B cell (primary cell): Measurements from ENCODE around the gene POP4. TPM values are rescaled to one million over a fixed set of nuclear protein-coding genes. Genes with fewer than 3 reads are reported as not detected.

Experiments used
- ATAC-seq: fragments of 200-7000 bp; cut with Tn5 transposase; one replicate; pipeline ENCODE4 v1.10.0; 2021; ENCODE audit warnings: low read depth, mild to moderate bottlenecking, moderate number of reproducible peaks, moderate library complexity
- CTCF ChIA-PET: fragments of 350-600 bp; sonication (Branson Sonifier 250); formaldehyde crosslinking; loops from one replicate; lab custom pipeline; 2021; ENCODE audit warnings: antibody characterized with exemption, inconsistent platforms; lab: Charles Lee
- POLR2A ChIA-PET: fragments of 350-600 bp; sonication (Branson Sonifier 250); formaldehyde crosslinking; loops from one replicate; lab custom pipeline; 2021; ENCODE audit warnings: antibody characterized with exemption; lab: Charles Lee
- DNase-seq: peaks from one replicate; pipeline ENCODE4 v3.0.0; 2013
- H2AFZ ChIP-seq: 2 replicates; pipeline ENCODE4 v1.6.1; 2012; ENCODE audit warnings: mild to moderate bottlenecking, low read depth, low read length; ENCODE audit not compliant: insufficient read depth, poor library complexity, severe bottlenecking
- H3K27ac ChIP-seq, 2 donors: 1 replicate in 1 of 2; 2 replicates in 1 of 2; pipeline ENCODE4 v1.5.1; 2012 to 2013; ENCODE audit warnings: low read length in 2 of 2, mild to moderate bottlenecking in 2 of 2, moderate library complexity in 1 of 2
- H3K27me3 ChIP-seq, 4 experiments: fragments of 200-600 bp in 1 of 4; sonication (generic) in 1 of 4; replicated peaks in 1 of 4; 1 replicate in 2 of 4; 2 replicates in 2 of 4; pipeline versions ENCODE4 v1.6.1 to v1.7.0; 2013 to 2016; ENCODE audit warnings: low read length in 3 of 4, mild to moderate bottlenecking in 2 of 4, mixed read lengths in 1 of 4, moderate library complexity in 1 of 4; ENCODE audit not compliant: insufficient read depth in 4 of 4, control insufficient read depth in 3 of 4; ENCODE audit errors: control extremely low read depth in 1 of 4
- H3K36me3 ChIP-seq, 2 experiments: replicated peaks in 1 of 2; 1 replicate in 1 of 2; 2 replicates in 1 of 2; pipeline versions ENCODE4 v1.6.1 to v1.7.1; 2013; ENCODE audit warnings: low read length in 1 of 2; ENCODE audit not compliant: insufficient read depth in 2 of 2, control insufficient read depth in 1 of 2; ENCODE audit errors: control extremely low read depth in 1 of 2, extremely low read depth in 1 of 2
- H3K4me1 ChIP-seq, 2 donors: fragments of 200-600 bp in 1 of 2; sonication (generic) in 1 of 2; 1 replicate in 1 of 2; 2 replicates in 1 of 2; pipeline versions ENCODE4 v1.5.1 to v1.6.1; 2013 to 2017; ENCODE audit warnings: low read length in 2 of 2; ENCODE audit not compliant: control insufficient read depth in 2 of 2, insufficient read depth in 2 of 2
- H3K4me2 ChIP-seq: replicated peaks from 2 replicates; pipeline ENCODE3; 2012; ENCODE audit warnings: mild to moderate bottlenecking, low read depth, low read length; ENCODE audit not compliant: poor library complexity, severe bottlenecking
- H3K4me3 ChIP-seq, 5 experiments: fragments of 200-600 bp in 1 of 5; sonication (generic) in 1 of 5; 1 replicate in 3 of 5; 2 replicates in 2 of 5; pipeline versions ENCODE4 v1.5.1 to v1.7.0; 2011 to 2016; ENCODE audit warnings: low read length in 4 of 5, mild to moderate bottlenecking in 4 of 5, low read depth in 2 of 5, control low read depth in 1 of 5, moderate library complexity in 1 of 5; ENCODE audit not compliant: insufficient read depth in 1 of 5; ENCODE audit errors: control extremely low read depth in 1 of 5, extremely low read depth in 1 of 5
- H3K79me2 ChIP-seq: fragments of 200-600 bp; sonication (generic); one replicate; pipeline ENCODE4 v1.6.0; 2016; ENCODE audit warnings: low read length; ENCODE audit not compliant: control insufficient read depth, insufficient read depth
- H3K9ac ChIP-seq: fragments of 200-600 bp; sonication (generic); 2 replicates; pipeline ENCODE4 v1.6.1; 2017; ENCODE audit warnings: mild to moderate bottlenecking, low read length, moderate library complexity
- H3K9me3 ChIP-seq, 3 donors: one replicate each; pipeline versions ENCODE4 v1.6.1 to v1.7.1; 2013; ENCODE audit warnings: low read length in 2 of 3; ENCODE audit not compliant: control insufficient read depth in 2 of 3, insufficient read depth in 1 of 3; ENCODE audit errors: control extremely low read depth in 1 of 3
- H4K20me1 ChIP-seq: 2 replicates; pipeline ENCODE4 v1.6.0; 2012; ENCODE audit warnings: mild to moderate bottlenecking, low read length; ENCODE audit not compliant: insufficient read depth, control insufficient read depth, poor library complexity, severe bottlenecking
- H3K27ac Mint-ChIP-seq: one replicate; pipeline ENCODE4 v1.8.0; 2021; ENCODE audit warnings: mixed read lengths
- H3K27me3 Mint-ChIP-seq: one replicate; pipeline ENCODE4 v1.8.0; 2021; ENCODE audit warnings: mixed read lengths
- H3K4me1 Mint-ChIP-seq: one replicate; pipeline ENCODE4 v1.8.0; 2021; ENCODE audit warnings: mixed read lengths
- H3K4me3 Mint-ChIP-seq: one replicate; pipeline ENCODE4 v1.8.0; 2021; ENCODE audit warnings: mixed read lengths
- H3K9me3 Mint-ChIP-seq: one replicate; pipeline ENCODE4 v1.8.0; 2022; ENCODE audit warnings: mixed read lengths; ENCODE audit not compliant: insufficient read depth
- CTCF ChIP-seq: fragments of 200-600 bp; IDR thresholded peaks from one replicate; pipeline ENCODE4 v1.8.0; 2022; ENCODE audit warnings: antibody characterized with exemption, mild to moderate bottlenecking
- EZH2 ChIP-seq: IDR thresholded peaks from 2 replicates; pipeline ENCODE4 v1.6.1; 2012; ENCODE audit warnings: borderline replicate concordance, low read depth, mild to moderate bottlenecking, moderate library complexity, low read length; ENCODE audit not compliant: insufficient read depth, poor library complexity, severe bottlenecking
- WGBS: methylation state at CpG from one replicate; pipeline ENCODE4 v1.1.5; 2013; ENCODE audit warnings: missing lambda C conversion rate; ENCODE audit not compliant: insufficient coverage; 5-methylcytosine and 5-hydroxymethylcytosine counted together
- intact Hi-C: fragments of 100-400 bp; cut with micrococcal nuclease; formaldehyde crosslinking; loops from one replicate; pipeline ENCODE4 v1.10.0; 2022
- polyA plus RNA-seq: library from polyadenylated mRNA; depleted of rRNA; stranded (reverse); fragments of >200 nt; gene quantifications from 2 replicates; pipeline ENCODE4 v1.2.3, GENCODE V29; 2012
- total RNA-seq, 2 donors: library from RNA; stranded (reverse); fragments of 120-200 nt in 1 of 2; gene quantifications; 1 replicate in 1 of 2; 2 replicates in 1 of 2; pipeline versions ENCODE4 v1.2.3 to v1.2.4, GENCODE V29; 2013 to 2022

Gene POP4
- total and polyA plus RNA-seq, 2 donors (not counting 1 experiment from before 2014, with no cell fraction given) = 58.9 to 61.2 TPM

- H3K27ac Mint-ChIP-seq = no peak overlapping the region
- H3K9me3 Mint-ChIP-seq = no peaks in the 10 kb centered on the region
- Histone ChIP-seq H3K9me3 (no peaks in the 10 kb centered on the region), H3K9ac (no peak overlapping the region), H3K27ac (no peak overlapping the region), H3K36me3 (no peaks in the 10 kb centered on the region), H4K20me1 (no peaks in the 10 kb centered on the region), H3K27me3 (peaks cover 0 to 11% (median 0%) of the 10 kb centered on the region in 4 experiments), H3K79me2 (no peaks in the 10 kb centered on the region), H3K4me2 (no peak overlapping the region), H2AFZ (no peak overlapping the region), H3K4me3 (no peak overlapping the region), H3K4me1 (no peaks in the 10 kb centered on the region)
- WGBS = 83% methylated on average over 4 of the region's 7 CpGs
- no peak overlapping the region for H3K4me3 Mint-ChIP-seq
- ATAC-seq (no peak), DNase-seq (no peak)
- H3K27me3 Mint-ChIP-seq = peaks cover 39% of the 10 kb centered on the region
- ChIA-PET POLR2A (no interaction called here), CTCF (no interaction called here)
- intact Hi-C loops = no loop called here
- peaks cover 5% of the 10 kb centered on the region for H3K4me1 Mint-ChIP-seq
- TF ChIP-seq CTCF (no peak), EZH2 (no peak)
Measured at GRCh38 chr19:29573486-29573885, 32.6 kb upstream of the POP4 start.

GRCh38 chr19:29574510-29574909 lies 31.6 kb upstream of the POP4 start:
- no peak for TF ChIP-seq EZH2
- no peak for TF ChIP-seq CTCF
- DNase-seq = no peak
- no peak for ATAC-seq
- no peaks in the 10 kb centered on the region for H3K79me2 ChIP-seq
- 80% methylated on average over 1 of the region's 3 CpGs for WGBS
- no peaks in the 10 kb centered on the region for H4K20me1 ChIP-seq
- Mint-ChIP-seq H3K27ac (no peak overlapping the region), H3K9me3 (no peaks in the 10 kb centered on the region), H3K27me3 (peaks cover 48% of the 10 kb centered on the region), H3K4me3 (no peak overlapping the region), H3K4me1 (peaks cover 5% of the 10 kb centered on the region)
- H3K4me2 ChIP-seq = no peak overlapping the region
- intact Hi-C loops = no loop called here
- ChIA-PET CTCF (no interaction called here), POLR2A (no interaction called here)
- H2AFZ ChIP-seq = no peak overlapping the region
- H3K4me3 ChIP-seq = no peak overlapping the region
- H3K9ac ChIP-seq = no peak overlapping the region
- no peaks in the 10 kb centered on the region for H3K9me3 ChIP-seq
- H3K4me1 ChIP-seq = no peaks in the 10 kb centered on the region
- peaks cover 0 to 11% (median 0%) of the 10 kb centered on the region in 4 experiments for H3K27me3 ChIP-seq
- no peak overlapping the region for H3K27ac ChIP-seq
- no peaks in the 10 kb centered on the region for H3K36me3 ChIP-seq
